D721Med (cell line): Measurements from ENCODE around the gene PSMD13.
"Not testable (repeated sequence)": the region's sequence is repeated elsewhere in the genome, so short reads cannot be mapped to it uniquely, and the experiment has no call there.

Source experiments
- DNase-seq: peaks from one replicate; pipeline ENCODE4 v3.0.0; 2011; ENCODE audit warnings: low spot score; ENCODE audit not compliant: insufficient read length
- FAIRE-seq: peaks from 2 replicates; lab custom pipeline; 2011; peaks lifted over from hg19 to GRCh38; lab: Jason Lieb, UNC
- CTCF ChIP-seq: IDR thresholded peaks from 2 replicates; pipeline ENCODE4 v1.5.1; 2012; ENCODE audit warnings: mild to moderate bottlenecking, control low read depth; ENCODE audit not compliant: insufficient read depth; ENCODE audit errors: missing control alignments

PSMD13 gene

GRCh38 chr11:285021-285893 is 48.5 kb downstream of the PSMD13 start:
- no peak for FAIRE-seq
- TF ChIP-seq CTCF = no peak

GRCh38 chr11:285894-286220 is 49.1 kb downstream of the PSMD13 start:
- FAIRE-seq (no peak), DNase-seq (no peak)
- no peak for TF ChIP-seq CTCF

More at GRCh38 chr11:285021-285893, 48.5 kb downstream of the PSMD13 start:
- no peak for DNase-seq

GRCh38 chr11:286977-287820 is 50.4 kb downstream of the PSMD13 start:
- DNase-seq, FAIRE-seq: not testable (repeated sequence)

GRCh38 chr11:287821-288477 is 51.2 kb downstream of the PSMD13 start:
- no peak for DNase-seq
- no peak for FAIRE-seq
- TF ChIP-seq CTCF = no peak

- DNase-seq = peak; percentile 71
- no peak for FAIRE-seq
- no peak for TF ChIP-seq CTCF
Measured at GRCh38 chr11:288478-289397, 52.0 kb downstream of the PSMD13 start, which contains the start of gene PGGHG. Gene PGGHG, plus strand, starts transcription at chr11:289126. Its CDS starts 691 bp downstream, at chr11:289817.

GRCh38 chr11:289398-289711 is 52.6 kb downstream of the PSMD13 start:
- no peak for TF ChIP-seq CTCF
- DNase-seq = no peak
- no peak for FAIRE-seq
